ENCODE results near the gene MAPK6.
"Not testable (repeated sequence)": the region's sequence is repeated elsewhere in the genome, so short reads cannot be mapped to it uniquely, and the experiment has no call there.

The MAPK6 gene

GRCh38 chr15:52039925-52040781, 21.1 kb downstream of the MAPK6 start:
- no peak for DNase-seq (ENCODE audit: low read depth, low spot score)
- peak overlapping the region; percentile 49 for H3K27ac ChIP-seq

- DNase-seq (ENCODE audit: low read depth, low spot score): no peak
- H3K27ac ChIP-seq: peak overlapping the region; percentile 49
These were observed 23.2 kb downstream of the MAPK6 start for GRCh38 chr15:52042051-52042851.

- DNase-seq (ENCODE audit: low read depth, low spot score); H3K27ac ChIP-seq: not testable (repeated sequence)
These were observed 26.8 kb downstream of the MAPK6 start for GRCh38 chr15:52045795-52046298.

- not testable (repeated sequence) for H3K27ac ChIP-seq
These were observed 27.5 kb downstream of the MAPK6 start for GRCh38 chr15:52046552-52046951.

GRCh38 chr15:52050416-52050815, 31.4 kb downstream of the MAPK6 start:
- H3K27ac ChIP-seq: peak overlapping the region; percentile 82
- no peak for DNase-seq (ENCODE audit: low read depth, low spot score)

More at GRCh38 chr15:52046552-52046951, 27.5 kb downstream of the MAPK6 start:
- not testable (repeated sequence) for DNase-seq (ENCODE audit: low read depth, low spot score)

GRCh38 chr15:52052066-52052935, 33.3 kb downstream of the MAPK6 start:
- H3K27ac ChIP-seq: peak overlapping the region; percentile 82
- no peak for DNase-seq (ENCODE audit: low read depth, low spot score)

- DNase-seq (ENCODE audit: low read depth, low spot score): no peak
- peak overlapping the region; percentile 82 for H3K27ac ChIP-seq
These were observed 35.4 kb downstream of the MAPK6 start for GRCh38 chr15:52054381-52054780.

GRCh38 chr15:52054858-52055257, 35.8 kb downstream of the MAPK6 start:
- H3K27ac ChIP-seq: peak overlapping the region; percentile 82
- DNase-seq (ENCODE audit: low read depth, low spot score): not testable (repeated sequence)

GRCh38 chr15:52056001-52056400, 37.0 kb downstream of the MAPK6 start:
- no peak for DNase-seq (ENCODE audit: low read depth, low spot score)
- H3K27ac ChIP-seq: peak overlapping the region; percentile 82

GRCh38 chr15:52056496-52056895, 37.5 kb downstream of the MAPK6 start:
- no peak for DNase-seq (ENCODE audit: low read depth, low spot score)

GRCh38 chr15:52057996-52058395, 39.0 kb downstream of the MAPK6 start:
- DNase-seq (ENCODE audit: low read depth, low spot score): no peak
- H3K27ac ChIP-seq: peak overlapping the region; percentile 82

More at GRCh38 chr15:52056496-52056895, 37.5 kb downstream of the MAPK6 start:
- H3K27ac ChIP-seq: peak overlapping the region; percentile 82

- no peak for DNase-seq (ENCODE audit: low read depth, low spot score)
- peak overlapping the region; percentile 10 for H3K27ac ChIP-seq
These were observed 41.5 kb downstream of the MAPK6 start for GRCh38 chr15:52060501-52060900.

- H3K27ac ChIP-seq: peak overlapping the region; percentile 84
- no peak for DNase-seq (ENCODE audit: low read depth, low spot score)
These were observed 48.0 kb downstream of the MAPK6 start for GRCh38 chr15:52066842-52067544.

GRCh38 chr15:52067545-52067926, 48.5 kb downstream of the MAPK6 start:
- H3K27ac ChIP-seq: peak overlapping the region; percentile 84
- no peak for DNase-seq (ENCODE audit: low read depth, low spot score)

GRCh38 chr15:52068004-52068615, 49.1 kb downstream of the MAPK6 start:
- H3K27ac ChIP-seq: peak overlapping the region; percentile 84
- DNase-seq (ENCODE audit: low read depth, low spot score): no peak

GRCh38 chr15:52069559-52069958, 50.5 kb downstream of the MAPK6 start:
- H3K27ac ChIP-seq: peak overlapping the region; percentile 84
- DNase-seq (ENCODE audit: low read depth, low spot score): peak; percentile 68

GRCh38 chr15:52071570-52071969, 52.6 kb downstream of the MAPK6 start:
- DNase-seq (ENCODE audit: low read depth, low spot score): peak; percentile 90
- H3K27ac ChIP-seq: peak overlapping the region; percentile 84

GRCh38 chr15:52076889-52077781, 58.1 kb downstream of the MAPK6 start:
- DNase-seq (ENCODE audit: low read depth, low spot score): peak; percentile 93
- peak overlapping the region; percentile 94 for H3K27ac ChIP-seq

Measured in epithelial cell of prostate (primary cell).